ENCODE results near the gene GNAQ. TPM values are rescaled to one million over a fixed set of nuclear protein-coding genes. Genes with fewer than 3 reads are reported as not detected.

Gene GNAQ
- total RNA-seq, 3 donors from 2014 or later (not counting 1 experiment from before 2014, with no cell fraction given): 17.8 to 51.6 (median 24.5) TPM

DNA sequence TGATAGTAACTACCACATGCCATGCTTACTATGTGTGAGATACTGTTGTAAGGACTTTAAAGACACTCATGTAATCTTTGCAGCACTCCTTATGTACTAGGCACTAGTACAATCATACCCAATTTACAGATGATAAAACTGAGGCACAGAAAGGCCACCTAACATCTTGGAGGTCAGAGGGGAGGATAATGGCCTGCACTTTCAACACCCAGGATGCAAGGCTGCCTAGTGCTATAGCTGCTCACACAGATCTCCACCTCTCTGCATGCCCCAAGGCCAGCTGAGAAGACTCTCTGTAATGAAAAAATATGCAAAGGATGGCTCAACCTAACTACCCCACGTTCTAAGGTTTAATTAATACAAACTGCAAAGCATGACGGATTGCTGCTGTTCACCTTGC, 57.2 kb downstream of the GNAQ start:
- TF ChIP-seq, protein P1, sequence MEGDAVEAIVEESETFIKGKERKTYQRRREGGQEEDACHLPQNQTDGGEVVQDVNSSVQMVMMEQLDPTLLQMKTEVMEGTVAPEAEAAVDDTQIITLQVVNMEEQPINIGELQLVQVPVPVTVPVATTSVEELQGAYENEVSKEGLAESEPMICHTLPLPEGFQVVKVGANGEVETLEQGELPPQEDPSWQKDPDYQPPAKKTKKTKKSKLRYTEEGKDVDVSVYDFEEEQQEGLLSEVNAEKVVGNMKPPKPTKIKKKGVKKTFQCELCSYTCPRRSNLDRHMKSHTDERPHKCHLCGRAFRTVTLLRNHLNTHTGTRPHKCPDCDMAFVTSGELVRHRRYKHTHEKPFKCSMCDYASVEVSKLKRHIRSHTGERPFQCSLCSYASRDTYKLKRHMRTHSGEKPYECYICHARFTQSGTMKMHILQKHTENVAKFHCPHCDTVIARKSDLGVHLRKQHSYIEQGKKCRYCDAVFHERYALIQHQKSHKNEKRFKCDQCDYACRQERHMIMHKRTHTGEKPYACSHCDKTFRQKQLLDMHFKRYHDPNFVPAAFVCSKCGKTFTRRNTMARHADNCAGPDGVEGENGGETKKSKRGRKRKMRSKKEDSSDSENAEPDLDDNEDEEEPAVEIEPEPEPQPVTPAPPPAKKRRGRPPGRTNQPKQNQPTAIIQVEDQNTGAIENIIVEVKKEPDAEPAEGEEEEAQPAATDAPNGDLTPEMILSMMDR (IDR thresholded peaks at IDR 0.05): no peak
- no peak overlapping the region for H3K27ac Mint-ChIP-seq
- H3K36me3 Mint-ChIP-seq: no peaks in the 10 kb centered on the region
- Histone ChIP-seq H3K27ac (ENCODE audit: low read length) (no peak overlapping the region), H3K4me1 (ENCODE audit: control insufficient read depth, insufficient read depth, low read length) (peaks cover 16% of the 10 kb centered on the region), H3K36me3 (ENCODE audit: control insufficient read depth, insufficient read depth, low read length) (no peaks in the 10 kb centered on the region), H3K4me3 (ENCODE audit: low read length) (no peak overlapping the region), H3K9me3 (ENCODE audit: control insufficient read depth, insufficient read depth, low read length) (no peaks in the 10 kb centered on the region), H3K27me3 (ENCODE audit: control insufficient read depth, insufficient read depth, low read length) (no peaks in the 10 kb centered on the region)
- DNase-seq (no peak), ATAC-seq (no peak)
- H3K9me3 Mint-ChIP-seq: no peaks in the 10 kb centered on the region
- intact Hi-C loops (cut with micrococcal nuclease): no loop called here
- no peaks in the 10 kb centered on the region for H3K27me3 Mint-ChIP-seq (ENCODE audit: low read depth in 2 of 2)
- H3K4me1 Mint-ChIP-seq: peaks cover 18 to 20% of the 10 kb centered on the region in 2 donors
- 72% methylated on average over 2 of the region's 2 CpGs for WGBS (ENCODE audit: insufficient coverage)
- no peak overlapping the region for H3K4me3 Mint-ChIP-seq

DNA sequence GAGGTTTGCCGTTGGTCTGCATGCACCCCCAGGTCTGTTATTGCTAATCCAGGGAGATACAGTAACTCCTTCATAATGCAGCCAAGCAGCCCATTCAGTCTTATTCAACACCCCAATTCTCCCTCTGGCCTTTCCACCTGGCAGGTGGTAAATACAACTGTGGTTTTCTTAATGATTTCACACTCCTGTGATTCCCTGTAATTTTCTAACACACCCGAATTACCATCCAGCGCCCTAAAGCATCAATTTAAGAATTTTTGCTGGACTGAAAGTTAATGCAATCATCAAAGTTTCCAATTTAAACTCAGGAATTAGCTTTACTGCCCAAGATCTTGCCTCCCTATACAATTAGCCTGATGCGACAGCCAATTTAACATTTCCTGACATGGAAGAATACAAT, 62.5 kb downstream of the GNAQ start:
- H3K9me3 ChIP-seq (ENCODE audit: control insufficient read depth, insufficient read depth, low read length): no peaks in the 10 kb centered on the region
- 92% methylated on average over 3 of the region's 4 CpGs for WGBS (ENCODE audit: insufficient coverage)
- Mint-ChIP-seq H3K36me3 (no peaks in the 10 kb centered on the region), H3K27ac (no peak overlapping the region), H3K4me1 (peaks cover 7 to 11% of the 10 kb centered on the region in 2 donors), H3K27me3 (ENCODE audit: low read depth in 2 of 2) (no peaks in the 10 kb centered on the region), H3K9me3 (no peaks in the 10 kb centered on the region), H3K4me3 (no peak overlapping the region)
- H3K4me3 ChIP-seq (ENCODE audit: low read length): no peak overlapping the region
- intact Hi-C loops (cut with micrococcal nuclease): no loop called here
- no peaks in the 10 kb centered on the region for H3K4me1 ChIP-seq (ENCODE audit: control insufficient read depth, insufficient read depth, low read length)
- no peaks in the 10 kb centered on the region for H3K27me3 ChIP-seq (ENCODE audit: control insufficient read depth, insufficient read depth, low read length)
- DNase-seq (no peak), ATAC-seq (no peak)
- TF ChIP-seq, protein P1 (IDR thresholded peaks at IDR 0.05): no peak
- no peak overlapping the region for H3K27ac ChIP-seq (ENCODE audit: low read length)
- no peaks in the 10 kb centered on the region for H3K36me3 ChIP-seq (ENCODE audit: control insufficient read depth, insufficient read depth, low read length)

DNA sequence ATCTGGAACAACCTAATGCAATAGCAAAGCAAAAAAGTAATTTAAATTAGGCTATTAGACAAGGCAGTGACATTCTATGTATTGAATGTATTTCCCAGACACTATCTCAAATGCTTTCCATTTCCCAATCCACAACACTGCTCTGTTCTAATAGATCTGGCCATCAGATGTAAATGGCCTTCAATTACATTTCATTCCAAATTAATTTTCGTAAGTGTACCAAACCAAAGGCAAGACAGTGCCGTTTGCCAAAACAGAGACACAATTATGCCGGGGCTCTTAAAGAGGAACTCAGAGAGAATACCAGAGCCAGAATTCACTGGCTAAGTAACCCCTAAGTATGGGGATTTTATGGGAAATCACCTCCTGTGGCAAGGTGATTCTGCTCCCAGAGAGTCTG, 63.1 kb downstream of the GNAQ start:
- 81% methylated on average over 3 of the region's 3 CpGs for WGBS (ENCODE audit: insufficient coverage)
- TF ChIP-seq, protein P1 (IDR thresholded peaks at IDR 0.05): no peak
- no peak for ATAC-seq
- no peaks in the 10 kb centered on the region for H3K9me3 Mint-ChIP-seq
- H3K4me3 ChIP-seq (ENCODE audit: low read length): no peak overlapping the region
- no peak overlapping the region for H3K27ac Mint-ChIP-seq
- no peaks in the 10 kb centered on the region for H3K36me3 Mint-ChIP-seq
- H3K4me1 Mint-ChIP-seq: peaks cover 7 to 12% of the 10 kb centered on the region in 2 donors
- DNase-seq: no peak
- H3K9me3 ChIP-seq (ENCODE audit: control insufficient read depth, insufficient read depth, low read length): no peaks in the 10 kb centered on the region
- H3K27ac ChIP-seq (ENCODE audit: low read length): no peak overlapping the region
- no peaks in the 10 kb centered on the region for H3K4me1 ChIP-seq (ENCODE audit: control insufficient read depth, insufficient read depth, low read length)
- H3K4me3 Mint-ChIP-seq: no peak overlapping the region
- H3K36me3 ChIP-seq (ENCODE audit: control insufficient read depth, insufficient read depth, low read length): no peaks in the 10 kb centered on the region
- no peaks in the 10 kb centered on the region for H3K27me3 Mint-ChIP-seq (ENCODE audit: low read depth in 2 of 2)
- intact Hi-C loops (cut with micrococcal nuclease): no loop called here
- no peaks in the 10 kb centered on the region for H3K27me3 ChIP-seq (ENCODE audit: control insufficient read depth, insufficient read depth, low read length)

DNA sequence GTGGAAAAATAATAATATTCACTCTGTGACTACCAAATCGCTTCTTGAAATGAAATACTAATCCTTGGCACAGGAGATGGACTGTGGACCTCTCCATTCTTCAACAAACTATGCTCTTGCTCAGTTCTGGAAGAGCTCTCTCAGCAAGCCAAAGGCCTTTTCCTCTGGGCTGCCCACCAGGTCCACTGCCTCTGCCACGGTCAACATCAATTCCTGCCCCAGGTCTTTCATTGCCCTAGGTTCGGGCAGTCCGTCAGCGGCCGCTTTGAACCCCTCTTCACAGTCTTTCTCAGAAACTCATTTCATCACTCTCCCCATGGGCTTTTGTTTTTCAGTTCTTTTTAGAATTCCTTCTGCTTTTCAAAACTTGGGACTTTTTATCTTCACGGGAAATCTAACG, 64.9 kb downstream of the GNAQ start:
- H3K4me3 ChIP-seq (ENCODE audit: low read length): no peak overlapping the region
- no peaks in the 10 kb centered on the region for H3K27me3 Mint-ChIP-seq (ENCODE audit: low read depth in 2 of 2)
- H3K9me3 ChIP-seq (ENCODE audit: control insufficient read depth, insufficient read depth, low read length): no peaks in the 10 kb centered on the region
- H3K4me1 Mint-ChIP-seq: peaks cover 15 to 26% of the 10 kb centered on the region in 2 donors
- H3K4me1 ChIP-seq (ENCODE audit: control insufficient read depth, insufficient read depth, low read length): peaks cover 2% of the 10 kb centered on the region
- H3K36me3 Mint-ChIP-seq: no peaks in the 10 kb centered on the region
- H3K4me3 Mint-ChIP-seq: no peak overlapping the region
- no peaks in the 10 kb centered on the region for H3K36me3 ChIP-seq (ENCODE audit: control insufficient read depth, insufficient read depth, low read length)
- H3K27me3 ChIP-seq (ENCODE audit: control insufficient read depth, insufficient read depth, low read length): no peaks in the 10 kb centered on the region
- no peak overlapping the region for H3K27ac ChIP-seq (ENCODE audit: low read length)
- DNase-seq (no peak), ATAC-seq (no peak)
- TF ChIP-seq, protein P1 (IDR thresholded peaks at IDR 0.05): no peak
- intact Hi-C loops (cut with micrococcal nuclease): no loop called here
- no peaks in the 10 kb centered on the region for H3K9me3 Mint-ChIP-seq
- 96% methylated on average over 8 of the region's 8 CpGs for WGBS (ENCODE audit: insufficient coverage)
- no peak overlapping the region for H3K27ac Mint-ChIP-seq

Data from natural killer cell (primary cell).